MM.1S (cell line): ENCODE results near the gene MCEE.

Experiments used
- CTCF ChIP-seq: fragments of 300-600 bp; sonication (generic); IDR thresholded peaks from 2 replicates; pipeline ENCODE4 v1.5.1; 2016; ENCODE audit warnings: antibody characterized with exemption, low read length, mixed read lengths
- EZH2 ChIP-seq: fragments of 300-600 bp; sonication (generic); optimal IDR thresholded peaks from 2 replicates; pipeline ENCODE3; 2017; ENCODE audit warnings: low read depth, mild to moderate bottlenecking, antibody characterized with exemption, low read length, mixed read lengths
- EZH2phosphoT487 ChIP-seq: fragments of 300-600 bp; sonication (generic); IDR thresholded peaks from 2 replicates; pipeline ENCODE4 v1.6.1; 2018; ENCODE audit warnings: antibody characterized with exemption, low read length

- TF ChIP-seq EZH2 (no peak), EZH2phosphoT487 (no peak), CTCF (no peak)
Measured at GRCh38 chr2:71133603-71134002, 3.6 kb upstream of the MCEE start.
